ENCODE data around the gene IRF1.

The IRF1 gene

GRCh38 chr5:132456296-132456986 is 34.1 kb downstream of the IRF1 start:
- no peak for DNase-seq (ENCODE audit: low read depth)
- TF ChIP-seq CTCF (IDR thresholded peaks at IDR 0.05; ENCODE audit: control insufficient read depth, extremely low read depth, insufficient read depth), result no peak
- no peak overlapping the region for H3K4me3 ChIP-seq (ENCODE audit: low read depth, low read length)

GRCh38 chr5:132455614-132456115 is 34.9 kb downstream of the IRF1 start:
- no peak for DNase-seq (ENCODE audit: low read depth)
- H3K4me3 ChIP-seq (ENCODE audit: low read depth, low read length), result no peak overlapping the region

GRCh38 chr5:132454361-132454760 is 36.2 kb downstream of the IRF1 start:
- no peak for DNase-seq (ENCODE audit: low read depth)
- TF ChIP-seq CTCF (IDR thresholded peaks at IDR 0.05; ENCODE audit: control insufficient read depth, extremely low read depth, insufficient read depth), result no peak
- H3K4me3 ChIP-seq (ENCODE audit: low read depth, low read length), result no peak overlapping the region

More at GRCh38 chr5:132455614-132456115, 34.9 kb downstream of the IRF1 start:
- no peak for TF ChIP-seq CTCF (IDR thresholded peaks at IDR 0.05; ENCODE audit: control insufficient read depth, extremely low read depth, insufficient read depth)

GRCh38 chr5:132451387-132451786 is 39.2 kb downstream of the IRF1 start:
- DNase-seq (ENCODE audit: low read depth), result no peak
- no peak for TF ChIP-seq CTCF (IDR thresholded peaks at IDR 0.05; ENCODE audit: control insufficient read depth, extremely low read depth, insufficient read depth)
- H3K4me3 ChIP-seq (ENCODE audit: low read depth, low read length), result no peak overlapping the region

GRCh38 chr5:132449060-132449459 is 41.5 kb downstream of the IRF1 start:
- no peak overlapping the region for H3K4me3 ChIP-seq (ENCODE audit: low read depth, low read length)
- no peak for DNase-seq (ENCODE audit: low read depth)
- TF ChIP-seq CTCF (IDR thresholded peaks at IDR 0.05; ENCODE audit: control insufficient read depth, extremely low read depth, insufficient read depth), result no peak

GRCh38 chr5:132447196-132447595 is 43.4 kb downstream of the IRF1 start:
- no peak overlapping the region for H3K4me3 ChIP-seq (ENCODE audit: low read depth, low read length)
- DNase-seq (ENCODE audit: low read depth), result no peak
- no peak for TF ChIP-seq CTCF (IDR thresholded peaks at IDR 0.05; ENCODE audit: control insufficient read depth, extremely low read depth, insufficient read depth)

- TF ChIP-seq CTCF (IDR thresholded peaks at IDR 0.05; ENCODE audit: control insufficient read depth, extremely low read depth, insufficient read depth), result no peak
- H3K4me3 ChIP-seq (ENCODE audit: low read depth, low read length), result no peak overlapping the region
- DNase-seq (ENCODE audit: low read depth), result peak; percentile 82
These were observed 44.0 kb downstream of the IRF1 start for GRCh38 chr5:132446621-132447020.

All from LNCaP clone FGC (cell line).